Mesendoderm (in vitro differentiated cells): ENCODE measurements around the gene TMEM59L.
A peak's percentile ranks its signal among the peaks of the same experiment; 100 is the strongest.

Experiments
- DNase-seq: peaks from one replicate; pipeline ENCODE4 v3.0.0; 2013
- H2AK5ac ChIP-seq: 2 replicates; pipeline ENCODE4 v1.6.1; 2013; ENCODE audit warnings: low read length, inconsistent platforms
- H2BK120ac ChIP-seq: 2 replicates; pipeline ENCODE4 v1.6.1; 2013; ENCODE audit warnings: low read depth, mild to moderate bottlenecking, low read length, moderate library complexity, mixed read lengths
- H2BK15ac ChIP-seq: replicated peaks from 2 replicates; pipeline ENCODE4 v1.6.1; 2013; ENCODE audit warnings: low read depth, mild to moderate bottlenecking, moderate library complexity
- H2BK5ac ChIP-seq: 2 replicates; pipeline ENCODE4 v1.6.1; 2013; ENCODE audit warnings: low read length, inconsistent platforms
- H3K18ac ChIP-seq: 2 replicates; pipeline ENCODE4 v1.6.1; 2013; ENCODE audit warnings: mild to moderate bottlenecking, low read length, mixed read lengths
- H3K23ac ChIP-seq: one replicate; pipeline ENCODE4 v1.6.1; 2013; ENCODE audit warnings: low read length
- H3K27ac ChIP-seq: 2 replicates; pipeline ENCODE4 v1.5.1; 2013; ENCODE audit warnings: low read depth, mild to moderate bottlenecking, inconsistent platforms, low read length, moderate library complexity
- H3K27me3 ChIP-seq: 2 replicates; pipeline ENCODE4 v1.6.1; 2013; ENCODE audit warnings: low read length, control low read depth, mild to moderate bottlenecking, inconsistent platforms; ENCODE audit not compliant: insufficient read depth, poor library complexity
- H3K36me3 ChIP-seq: 2 replicates; pipeline ENCODE4 v1.6.1; 2013; ENCODE audit warnings: low read length, inconsistent platforms; ENCODE audit not compliant: control insufficient read depth, insufficient read depth
- H3K4ac ChIP-seq: one replicate; pipeline ENCODE4 v1.6.1; 2013; ENCODE audit warnings: low read depth, mild to moderate bottlenecking, low read length, moderate library complexity
- H3K4me1 ChIP-seq: 2 replicates; pipeline ENCODE4 v1.6.1; 2013; ENCODE audit warnings: low read depth, low read length, inconsistent platforms; ENCODE audit not compliant: control insufficient read depth
- H3K4me2 ChIP-seq: 2 replicates; pipeline ENCODE4 v1.6.1; 2013; ENCODE audit warnings: low read length
- H3K4me3 ChIP-seq: 2 replicates; pipeline ENCODE4 v1.5.1; 2013; ENCODE audit warnings: mild to moderate bottlenecking, low read length
- H3K56ac ChIP-seq: one replicate; pipeline ENCODE4 v1.6.1; 2013; ENCODE audit warnings: low read length
- H3K79me1 ChIP-seq: 2 replicates; pipeline ENCODE4 v1.6.1; 2013; ENCODE audit warnings: low read length, inconsistent platforms
- H3K79me2 ChIP-seq: 2 replicates; pipeline ENCODE4 v1.6.1; 2013; ENCODE audit warnings: mild to moderate bottlenecking, low read length; ENCODE audit not compliant: control insufficient read depth, insufficient read depth
- H3K9ac ChIP-seq: 2 replicates; pipeline ENCODE4 v1.6.1; 2013; ENCODE audit warnings: low read length, inconsistent platforms
- H4K5ac ChIP-seq: one replicate; pipeline ENCODE4 v1.6.1; 2013; ENCODE audit warnings: low read length
- H4K8ac ChIP-seq: one replicate; pipeline ENCODE4 v1.6.1; 2013; ENCODE audit warnings: low read depth, mild to moderate bottlenecking, control low read depth, low read length, moderate library complexity
- WGBS: extraction: QIAGEN DNeasy Blood & Tissue Kit; methylation state at CpG from one replicate; pipeline ENCODE4 v1.1.7; 2013; ENCODE audit warnings: low lambda C conversion rate, missing lambda C conversion rate; ENCODE audit not compliant: insufficient coverage; ENCODE audit errors: extremely low coverage; 5-methylcytosine and 5-hydroxymethylcytosine counted together

Gene TMEM59L

DNA sequence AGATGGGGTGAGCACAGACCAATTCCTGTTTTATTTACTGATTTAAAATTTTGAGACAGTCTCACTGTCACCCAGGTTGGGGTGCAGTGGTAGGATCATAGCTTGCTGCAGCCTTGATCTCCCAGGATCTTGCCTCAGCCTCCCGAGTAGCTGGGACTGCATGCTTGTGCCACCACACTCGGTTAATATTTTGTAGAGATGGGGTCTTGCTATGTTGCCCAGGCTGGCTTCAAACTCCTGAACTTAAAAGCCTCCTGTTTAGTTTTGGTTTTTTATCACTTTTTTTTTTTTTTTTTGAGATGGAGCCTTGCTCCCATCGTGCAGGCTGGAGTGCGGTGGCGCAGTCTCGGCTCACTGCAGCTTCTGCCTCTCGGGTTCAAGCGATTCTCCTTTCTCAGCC, 36.3 kb upstream of the TMEM59L start:
- Histone ChIP-seq H4K8ac (no peak overlapping the region), H3K4me3 (no peak overlapping the region), H3K79me1 (peaks cover 19% of the 10 kb centered on the region), H4K5ac (no peak overlapping the region), H2BK15ac (no peak overlapping the region), H3K23ac (no peak overlapping the region), H2BK120ac (no peak overlapping the region), H3K4me1 (peaks cover 4% of the 10 kb centered on the region), H3K9ac (no peak overlapping the region), H3K56ac (no peak overlapping the region), H3K27ac (no peak overlapping the region), H3K4ac (no peak overlapping the region), H2AK5ac (no peak overlapping the region), H3K18ac (no peak overlapping the region), H3K79me2 (peaks cover 19% of the 10 kb centered on the region), H3K36me3 (peaks cover 21% of the 10 kb centered on the region), H3K27me3 (no peaks in the 10 kb centered on the region), H2BK5ac (no peak overlapping the region), H3K4me2 (no peak overlapping the region)
- DNase-seq = no peak
- no CpG with 5 or more reads among the region's 8 CpGs for WGBS

- WGBS = no CpG with 5 or more reads among the region's 21 CpGs
- Histone ChIP-seq H3K4me2 (no peak overlapping the region), H3K9ac (no peak overlapping the region), H3K4me3 (no peak overlapping the region), H3K79me1 (peaks cover 19% of the 10 kb centered on the region), H3K18ac (no peak overlapping the region), H3K36me3 (peaks cover 21% of the 10 kb centered on the region), H3K4me1 (peaks cover 4% of the 10 kb centered on the region), H3K79me2 (peaks cover 12% of the 10 kb centered on the region), H3K56ac (no peak overlapping the region), H4K5ac (no peak overlapping the region), H4K8ac (no peak overlapping the region), H3K4ac (no peak overlapping the region), H3K27me3 (no peaks in the 10 kb centered on the region), H2AK5ac (no peak overlapping the region), H2BK15ac (no peak overlapping the region), H2BK120ac (no peak overlapping the region), H2BK5ac (no peak overlapping the region), H3K27ac (no peak overlapping the region), H3K23ac (no peak overlapping the region)
- DNase-seq = no peak
Observed at GRCh38 chr19:18577365-18577914, 35.2 kb upstream of the TMEM59L start.

DNA sequence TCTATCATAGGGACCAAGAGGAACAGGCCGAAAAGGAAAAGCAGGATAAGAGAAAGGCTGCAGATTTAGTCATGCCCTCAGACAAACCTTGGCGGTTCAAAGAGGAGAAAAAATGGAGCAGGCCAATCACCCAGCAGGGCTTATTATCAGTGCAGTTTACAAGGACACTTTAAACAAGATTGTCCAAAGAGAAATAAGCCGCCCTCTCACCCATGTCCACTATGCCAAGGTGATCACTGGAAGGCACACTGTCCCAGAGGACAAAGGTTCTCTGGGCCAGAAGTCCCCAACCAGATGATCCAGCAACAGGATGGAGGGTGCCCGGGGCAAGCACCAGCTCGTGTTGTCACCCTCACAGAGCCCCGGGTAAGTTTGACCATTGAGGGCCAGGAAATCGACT, 32.4 kb upstream of the TMEM59L start:
- Histone ChIP-seq H3K9ac (no peak overlapping the region), H3K4ac (no peak overlapping the region), H3K27me3 (no peaks in the 10 kb centered on the region), H2AK5ac (no peak overlapping the region), H3K79me2 (no peaks in the 10 kb centered on the region), H3K4me1 (no peaks in the 10 kb centered on the region), H2BK15ac (no peak overlapping the region), H3K4me3 (no peak overlapping the region), H4K5ac (no peak overlapping the region), H3K56ac (no peak overlapping the region), H3K23ac (no peak overlapping the region), H3K36me3 (peaks cover 9% of the 10 kb centered on the region), H3K18ac (no peak overlapping the region), H2BK120ac (no peak overlapping the region), H4K8ac (no peak overlapping the region), H3K79me1 (peaks cover 2% of the 10 kb centered on the region), H3K27ac (no peak overlapping the region), H2BK5ac (no peak overlapping the region), H3K4me2 (no peak overlapping the region)
- no peak for DNase-seq
- no CpG with 5 or more reads among the region's 7 CpGs for WGBS

DNA sequence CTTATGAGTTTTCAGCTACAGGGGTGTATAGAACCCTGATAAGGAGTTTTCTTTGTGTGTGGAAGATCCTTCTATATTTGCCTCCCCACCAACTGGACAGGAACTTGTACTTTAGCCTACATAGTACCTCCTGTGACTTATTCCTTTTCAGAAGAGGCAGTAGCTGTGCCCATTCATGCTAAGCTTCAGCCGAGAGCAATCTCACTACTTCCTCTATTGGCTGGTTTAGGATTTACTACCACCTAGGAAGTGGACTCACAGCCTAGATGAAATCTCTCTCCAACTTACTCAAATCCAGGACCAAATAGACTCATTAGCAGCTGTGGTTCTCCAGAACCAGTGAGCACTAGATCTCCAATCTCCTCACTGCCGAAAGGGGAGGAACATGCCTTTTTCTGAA, 26.4 kb upstream of the TMEM59L start:
- Histone ChIP-seq H3K9ac (no peak overlapping the region), H4K5ac (no peak overlapping the region), H3K23ac (no peak overlapping the region), H3K4ac (no peak overlapping the region), H4K8ac (no peak overlapping the region), H3K27ac (no peak overlapping the region), H3K36me3 (peaks cover 3% of the 10 kb centered on the region), H3K18ac (no peak overlapping the region), H2BK5ac (no peak overlapping the region), H3K79me1 (peaks cover 2% of the 10 kb centered on the region), H2BK120ac (no peak overlapping the region), H2AK5ac (no peak overlapping the region), H3K4me3 (no peak overlapping the region), H3K4me1 (peaks cover 3% of the 10 kb centered on the region), H3K4me2 (no peak overlapping the region), H2BK15ac (no peak overlapping the region), H3K79me2 (no peaks in the 10 kb centered on the region), H3K56ac (no peak overlapping the region), H3K27me3 (no peaks in the 10 kb centered on the region)
- no peak for DNase-seq
- WGBS = no CpG with 5 or more reads among the region's 2 CpGs

DNA sequence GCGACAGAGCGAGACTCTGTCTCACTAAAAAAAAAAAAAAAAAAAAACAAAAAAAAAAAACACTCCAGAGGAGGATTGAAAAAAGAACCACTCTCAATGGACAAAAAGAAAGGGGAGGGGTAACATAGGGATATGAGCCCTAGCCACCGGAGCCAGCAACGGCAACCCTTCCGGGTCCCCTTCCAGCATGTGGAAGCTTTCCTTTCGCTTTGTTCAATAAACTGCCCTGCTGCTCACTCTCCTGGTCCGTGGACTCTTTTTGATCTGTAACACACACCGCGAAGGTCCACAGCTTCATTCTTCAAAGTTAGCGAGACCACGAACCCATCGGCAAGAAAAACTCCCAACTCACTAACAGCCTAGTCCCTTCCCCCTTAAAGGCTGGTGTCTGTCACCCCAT, 25.1 kb upstream of the TMEM59L start:
- Histone ChIP-seq H3K27me3 (no peaks in the 10 kb centered on the region), H2BK120ac (no peak overlapping the region), H3K79me2 (no peaks in the 10 kb centered on the region), H3K4me2 (no peak overlapping the region), H3K36me3 (peaks cover 3% of the 10 kb centered on the region), H3K4me3 (no peak overlapping the region), H3K18ac (no peak overlapping the region), H3K27ac (no peak overlapping the region), H3K56ac (peak overlapping the region; percentile 100), H4K8ac (no peak overlapping the region), H3K79me1 (peaks cover 2% of the 10 kb centered on the region), H3K9ac (no peak overlapping the region), H2AK5ac (no peak overlapping the region), H3K23ac (no peak overlapping the region), H3K4me1 (peaks cover 3% of the 10 kb centered on the region), H2BK15ac (no peak overlapping the region), H4K5ac (no peak overlapping the region), H3K4ac (no peak overlapping the region), H2BK5ac (no peak overlapping the region)
- no CpG with 5 or more reads among the region's 12 CpGs for WGBS
- no peak for DNase-seq

- peak overlapping the region; percentile 98 for H3K9ac ChIP-seq
- no peak for DNase-seq
- peak overlapping the region; percentile 37 for H3K4ac ChIP-seq
- peaks cover 2% of the 10 kb centered on the region for H3K79me1 ChIP-seq
- H3K18ac ChIP-seq = peak overlapping the region; percentile 29
- peaks cover 3% of the 10 kb centered on the region for H3K36me3 ChIP-seq
- H3K27me3 ChIP-seq = no peaks in the 10 kb centered on the region
- peak overlapping the region; percentile 100 for H3K56ac ChIP-seq
- H4K8ac ChIP-seq = peak overlapping the region; percentile 31
- no peak overlapping the region for H3K23ac ChIP-seq
- no peak overlapping the region for H4K5ac ChIP-seq
- peak overlapping the region; percentile 18 for H3K4me3 ChIP-seq
- peak overlapping the region; percentile 30 for H3K4me2 ChIP-seq
- no peaks in the 10 kb centered on the region for H3K79me2 ChIP-seq
- H2BK120ac ChIP-seq = no peak overlapping the region
- peaks cover 3% of the 10 kb centered on the region for H3K4me1 ChIP-seq
- no peak overlapping the region for H2BK15ac ChIP-seq
- H2AK5ac ChIP-seq = no peak overlapping the region
- H3K27ac ChIP-seq = peak overlapping the region; percentile 9
- no peak overlapping the region for H2BK5ac ChIP-seq
- no CpG with 5 or more reads among the region's 16 CpGs for WGBS
Observed at GRCh38 chr19:18587962-18588610, 24.6 kb upstream of the TMEM59L start.
